SK-N-MC (cell line): ENCODE data around the gene C1QL4.

Experiments used
- EZH2 ChIP-seq: fragments of 200-600 bp; sonication (generic); IDR thresholded peaks from one replicate; pipeline ENCODE4 v1.6.1; 2017; ENCODE audit warnings: antibody characterized with exemption
- FOXP2 ChIP-seq: optimal IDR thresholded peaks from 2 replicates; pipeline ENCODE3; 2011; ENCODE audit warnings: mild to moderate bottlenecking, moderate library complexity; ENCODE audit not compliant: insufficient read depth; ENCODE audit errors: extremely low read length, control extremely low read depth
- POLR2AphosphoS5 ChIP-seq: IDR thresholded peaks from 2 replicates; pipeline ENCODE4 v1.6.1; 2012; ENCODE audit warnings: mild to moderate bottlenecking, low read depth, low read length, borderline replicate concordance

DNA sequence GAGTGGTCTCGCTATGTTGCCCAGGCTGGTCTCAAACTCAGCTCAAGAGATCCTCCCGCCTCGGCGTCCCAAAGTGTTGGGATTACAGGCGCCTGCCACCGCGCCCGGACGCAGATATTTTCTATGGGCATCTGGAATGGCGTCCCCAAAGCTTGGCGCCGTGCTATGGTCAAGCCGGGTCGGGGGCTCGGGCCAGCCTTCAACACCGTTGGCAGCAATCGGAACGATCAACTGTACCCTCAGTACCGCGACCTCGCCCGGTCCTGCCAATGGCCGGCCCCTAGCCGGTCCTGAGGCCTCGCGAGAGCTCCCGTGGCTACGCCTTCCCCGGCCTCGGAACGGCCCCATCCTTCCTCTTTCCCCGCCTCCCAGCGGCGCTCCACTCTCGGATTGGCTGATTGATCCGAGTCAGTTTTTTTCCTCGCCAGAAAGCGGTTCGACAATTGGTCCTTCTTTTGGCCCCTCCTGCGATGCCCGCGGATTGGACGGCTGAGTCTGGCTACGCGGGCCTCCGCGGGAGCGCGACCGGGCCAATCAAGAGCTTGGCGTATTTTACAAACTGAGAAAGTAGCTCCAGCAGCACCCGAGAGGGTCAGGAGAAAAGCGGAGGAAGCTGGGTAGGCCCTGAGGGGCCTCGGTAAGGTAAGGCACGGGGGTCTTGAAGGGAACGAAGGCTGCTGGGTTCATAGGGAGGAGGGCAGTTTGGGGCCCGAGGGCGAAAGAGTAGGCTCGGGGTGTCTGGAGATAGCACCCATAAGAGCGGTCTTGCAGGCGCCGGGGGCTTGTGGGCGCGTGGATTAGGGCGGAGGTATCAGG lies 14.1 kb downstream of the C1QL4 start, which contains the start of gene TROAP:
- TF ChIP-seq EZH2 (no peak), POLR2AphosphoS5 (peak; percentile 88), FOXP2 (no peak)
